ENCODE data around the gene FUT4. TPM values are rescaled to one million over a fixed set of nuclear protein-coding genes. Genes with fewer than 3 reads are reported as not detected.
"Not testable (repeated sequence)": the region's sequence is repeated elsewhere in the genome, so short reads cannot be mapped to it uniquely, and the experiment has no call there.

FUT4 gene
- total RNA-seq, 1 donor from 2014 or later: 6.0 TPM

DNA sequence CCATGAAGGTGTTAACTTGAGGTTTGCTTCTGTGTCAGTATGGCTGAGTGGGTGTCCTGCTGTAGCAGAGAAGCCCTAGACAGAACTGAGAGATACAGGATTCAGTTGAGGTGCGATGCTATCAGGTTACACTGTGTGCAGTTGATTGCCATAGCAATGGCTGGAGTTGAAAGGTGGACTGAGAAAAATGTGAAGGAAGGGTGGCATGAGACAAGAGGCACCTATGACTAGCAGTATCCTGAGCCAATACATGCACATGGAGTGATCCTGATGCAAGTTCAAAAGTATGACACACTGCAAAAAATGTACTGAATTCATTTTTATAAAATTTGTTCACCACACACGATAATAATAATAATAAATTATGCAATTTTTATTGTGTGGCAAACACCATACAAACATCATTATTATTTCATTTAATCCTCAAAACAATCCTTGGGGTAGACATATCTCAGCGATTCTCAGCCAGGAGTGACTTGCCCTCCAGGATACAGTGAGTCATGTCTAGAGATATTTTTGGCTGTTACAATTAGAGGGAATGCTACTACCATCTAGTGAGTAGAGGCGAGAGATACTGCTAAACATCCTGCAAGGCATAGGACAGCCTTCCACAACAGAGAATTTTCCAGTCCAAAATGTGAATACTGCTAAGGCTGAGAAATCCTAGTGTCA, 19.6 kb downstream of the FUT4 start:
- H3K36me3 ChIP-seq: no peaks in the 10 kb centered on the region
- intact Hi-C loops (cut with DNase I): no loop called here
- no peaks in the 10 kb centered on the region for H3K9me3 ChIP-seq
- H3K27ac ChIP-seq: no peak overlapping the region
- H3K4me1 ChIP-seq: no peaks in the 10 kb centered on the region
- TF ChIP-seq, protein P1, sequence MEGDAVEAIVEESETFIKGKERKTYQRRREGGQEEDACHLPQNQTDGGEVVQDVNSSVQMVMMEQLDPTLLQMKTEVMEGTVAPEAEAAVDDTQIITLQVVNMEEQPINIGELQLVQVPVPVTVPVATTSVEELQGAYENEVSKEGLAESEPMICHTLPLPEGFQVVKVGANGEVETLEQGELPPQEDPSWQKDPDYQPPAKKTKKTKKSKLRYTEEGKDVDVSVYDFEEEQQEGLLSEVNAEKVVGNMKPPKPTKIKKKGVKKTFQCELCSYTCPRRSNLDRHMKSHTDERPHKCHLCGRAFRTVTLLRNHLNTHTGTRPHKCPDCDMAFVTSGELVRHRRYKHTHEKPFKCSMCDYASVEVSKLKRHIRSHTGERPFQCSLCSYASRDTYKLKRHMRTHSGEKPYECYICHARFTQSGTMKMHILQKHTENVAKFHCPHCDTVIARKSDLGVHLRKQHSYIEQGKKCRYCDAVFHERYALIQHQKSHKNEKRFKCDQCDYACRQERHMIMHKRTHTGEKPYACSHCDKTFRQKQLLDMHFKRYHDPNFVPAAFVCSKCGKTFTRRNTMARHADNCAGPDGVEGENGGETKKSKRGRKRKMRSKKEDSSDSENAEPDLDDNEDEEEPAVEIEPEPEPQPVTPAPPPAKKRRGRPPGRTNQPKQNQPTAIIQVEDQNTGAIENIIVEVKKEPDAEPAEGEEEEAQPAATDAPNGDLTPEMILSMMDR (IDR thresholded peaks at IDR 0.05): no peak
- ATAC-seq: no peak
- H3K4me3 ChIP-seq: no peak overlapping the region
- H3K27me3 ChIP-seq: no peaks in the 10 kb centered on the region
- DNase-seq: no peak

DNA sequence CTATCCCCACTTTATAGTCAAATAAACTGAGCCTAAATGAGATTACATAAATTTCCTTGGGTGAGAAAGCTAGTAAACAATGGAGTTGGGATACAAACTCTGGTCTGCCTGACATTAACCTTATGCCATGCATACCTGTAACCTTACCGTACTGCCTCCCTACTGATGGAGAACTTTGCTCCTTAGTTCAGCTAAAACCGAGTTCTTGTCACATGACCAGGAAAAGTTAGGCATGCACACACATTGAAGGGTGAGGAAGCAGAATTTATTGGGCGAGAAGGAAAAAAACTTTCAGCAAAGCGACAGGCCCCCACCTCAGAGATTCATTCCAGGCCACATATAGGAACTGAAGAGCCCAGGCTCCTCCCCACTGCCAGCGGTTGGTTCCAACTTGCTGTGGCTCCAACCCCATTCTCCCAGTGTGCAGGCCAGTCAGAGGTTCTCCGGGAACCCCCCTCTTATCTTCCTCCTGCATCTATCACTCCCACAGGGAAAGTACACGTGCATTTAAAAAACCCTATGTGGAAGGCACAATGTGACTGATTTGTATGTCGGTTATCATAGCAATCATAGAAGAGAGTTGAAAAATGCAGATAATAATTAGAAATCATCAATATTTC, 20.2 kb downstream of the FUT4 start:
- Histone ChIP-seq H3K9me3 (no peaks in the 10 kb centered on the region), H3K36me3 (no peaks in the 10 kb centered on the region), H3K27ac (no peak overlapping the region), H3K4me1 (no peaks in the 10 kb centered on the region), H3K27me3 (no peaks in the 10 kb centered on the region), H3K4me3 (no peak overlapping the region)
- intact Hi-C loops (cut with DNase I): no loop called here
- TF ChIP-seq, protein P1 (IDR thresholded peaks at IDR 0.05): no peak
- ATAC-seq: no peak
- no peak for DNase-seq

DNA sequence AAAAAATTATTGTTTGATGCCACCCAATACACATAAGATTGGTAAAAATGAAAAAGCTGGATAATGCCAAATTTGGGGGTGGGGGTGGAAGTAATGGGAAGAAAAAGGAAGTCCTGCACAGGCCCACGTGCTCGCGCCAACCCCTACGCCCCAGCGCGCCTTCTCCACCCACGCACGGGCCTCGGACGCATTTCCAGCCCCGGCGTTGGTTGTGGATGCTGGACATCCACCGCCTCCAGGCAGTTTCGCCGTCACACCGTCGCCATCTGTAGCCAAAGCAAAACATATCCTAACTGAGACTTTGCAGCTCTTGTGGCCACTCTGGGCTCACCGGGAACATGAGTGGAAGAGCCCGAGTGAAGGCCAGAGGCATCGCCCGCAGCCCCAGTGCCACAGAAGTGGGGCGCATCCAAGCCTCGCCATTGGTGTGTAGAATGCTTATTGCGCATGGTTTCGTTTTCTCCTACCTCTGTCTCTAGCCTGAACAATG, 23.5 kb downstream of the FUT4 start, which contains the start of gene PIWIL4:
PIWIL4 (plus strand) TSS at position 188 of the 490 bp plus-strand sequence; CDS start at position 339, 151 bp downstream.
- Histone ChIP-seq H3K36me3 (no peaks in the 10 kb centered on the region), H3K27ac (no peak within 1 kb of the TSS), H3K4me3 (no peak within 1 kb of the TSS), H3K4me1 (no peaks in the 10 kb centered on the region), H3K9me3 (no peaks in the 10 kb centered on the region), H3K27me3 (no peaks in the 10 kb centered on the region)
- TF ChIP-seq, protein P1 (IDR thresholded peaks at IDR 0.05): no peak
- intact Hi-C loops (cut with DNase I): no loop called here
- ATAC-seq (no peak), DNase-seq (no peak)

DNA sequence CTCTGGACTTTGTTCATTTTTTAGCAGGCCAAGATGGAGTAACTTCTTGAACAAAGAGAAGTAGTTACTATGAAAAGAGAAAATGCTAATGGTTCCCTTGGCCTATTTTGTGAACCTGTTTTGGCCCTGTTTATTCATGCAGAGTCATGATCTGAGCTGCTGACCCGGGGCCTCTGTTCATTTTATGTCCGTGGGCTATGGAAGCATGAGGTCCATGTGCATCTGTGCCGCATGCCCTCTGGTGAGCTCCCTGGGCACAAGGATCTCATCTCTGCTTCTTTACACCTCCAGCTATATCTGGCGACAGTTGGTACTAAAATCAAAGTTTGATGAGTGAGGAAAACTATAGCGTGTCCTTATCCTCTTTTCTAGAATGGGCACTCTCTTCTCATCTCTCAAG, 24.5 kb downstream of the FUT4 start:
- no peaks in the 10 kb centered on the region for H3K4me1 ChIP-seq

DNA sequence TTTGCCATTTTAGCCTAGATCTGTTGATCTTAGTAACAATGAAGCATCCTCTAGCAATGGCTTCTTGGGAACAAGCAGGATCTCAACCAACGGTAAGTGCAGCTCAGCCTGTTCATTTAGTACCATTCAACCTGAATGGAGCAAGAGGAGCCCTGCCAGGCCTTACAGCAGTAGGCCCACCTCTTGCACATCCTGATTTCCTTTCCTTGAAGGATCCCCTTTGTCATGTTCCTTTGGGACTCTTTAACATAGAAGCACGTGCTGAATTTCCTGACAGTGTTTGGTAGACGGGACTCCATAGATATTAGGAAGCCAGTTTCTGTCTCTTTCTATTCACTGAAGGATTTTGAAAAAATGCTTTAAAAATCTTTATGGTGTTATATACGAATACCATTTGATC, 25.0 kb downstream of the FUT4 start:
- Histone ChIP-seq H3K4me1 (no peaks in the 10 kb centered on the region), H3K4me3 (no peak overlapping the region), H3K27me3 (no peaks in the 10 kb centered on the region), H3K9me3 (no peaks in the 10 kb centered on the region), H3K27ac (no peak overlapping the region), H3K36me3 (no peaks in the 10 kb centered on the region)
- no peak for ATAC-seq
- DNase-seq: no peak
- TF ChIP-seq, protein P1 (IDR thresholded peaks at IDR 0.05): no peak
- intact Hi-C loops (cut with DNase I): no loop called here

More for the DNA sequence above, 24.5 kb downstream of the FUT4 start:
- no peak overlapping the region for H3K4me3 ChIP-seq
- H3K36me3 ChIP-seq: no peaks in the 10 kb centered on the region
- DNase-seq: no peak
- no peaks in the 10 kb centered on the region for H3K9me3 ChIP-seq
- H3K27me3 ChIP-seq: no peaks in the 10 kb centered on the region
- intact Hi-C loops (cut with DNase I): no loop called here
- H3K27ac ChIP-seq: no peak overlapping the region
- TF ChIP-seq, protein P1 (IDR thresholded peaks at IDR 0.05): no peak
- no peak for ATAC-seq

DNA sequence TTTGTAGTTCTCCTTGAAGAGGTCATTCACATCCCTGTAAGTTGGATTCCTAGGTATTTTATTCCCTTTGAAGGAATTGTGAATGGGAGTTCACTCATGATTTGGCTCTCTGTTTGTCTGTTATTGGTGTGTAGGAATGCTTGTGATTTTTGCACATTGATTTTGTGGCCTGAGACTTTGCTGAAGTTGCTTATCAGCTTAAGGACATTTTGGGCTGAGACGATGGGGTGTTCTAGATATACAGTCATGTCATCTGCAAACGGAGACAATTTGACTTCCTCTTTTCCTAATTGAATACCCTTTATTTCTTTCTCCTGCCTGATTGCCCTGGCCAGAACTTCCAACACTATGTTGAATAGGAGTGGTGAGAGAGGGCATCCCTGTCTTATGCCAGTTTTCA, 29.3 kb downstream of the FUT4 start:
- H3K27ac ChIP-seq; H3K4me3 ChIP-seq; H3K36me3 ChIP-seq; DNase-seq; H3K4me1 ChIP-seq; intact Hi-C loops (cut with DNase I); H3K27me3 ChIP-seq; H3K9me3 ChIP-seq; ATAC-seq: not testable (repeated sequence)

Data from upper lobe of right lung (tissue), 1 donor.